ENCODE results near the gene POU2F3.

The POU2F3 gene

DNA sequence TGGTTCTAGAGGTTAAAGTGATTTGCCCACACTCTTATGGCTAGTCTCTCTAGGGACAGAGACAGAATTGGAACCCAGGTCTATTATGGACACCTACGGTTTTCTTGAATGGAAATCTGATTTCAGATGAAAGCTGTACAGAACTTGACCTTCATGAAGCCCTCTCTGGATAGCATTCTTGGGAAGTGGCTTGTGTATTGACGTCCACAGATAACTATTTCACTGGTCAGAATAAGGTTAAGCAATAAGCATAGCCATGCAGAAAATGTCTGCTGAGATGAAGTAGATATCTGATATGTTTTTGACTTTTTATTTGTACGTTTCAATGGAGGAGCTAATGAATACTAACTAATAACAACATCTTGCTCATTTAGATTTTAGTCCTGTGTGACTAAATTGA lies 86.3 kb downstream of the POU2F3 start:
- Mint-ChIP-seq H3K27ac (no peak overlapping the region), H3K4me1 (peaks cover 19% of the 10 kb centered on the region), H3K4me3 (peak overlapping the region; percentile 61 to 70), H3K27me3 (peaks cover 77% of the 10 kb centered on the region), H3K9me3 (no peaks in the 10 kb centered on the region)
- DNase-seq (no peak), ATAC-seq (no peak)

- no peak overlapping the region for H3K4me3 Mint-ChIP-seq
- H3K27ac Mint-ChIP-seq, result no peak overlapping the region
- no peak for ATAC-seq
- H3K9me3 Mint-ChIP-seq, result no peaks in the 10 kb centered on the region
- H3K4me1 Mint-ChIP-seq, result peaks cover 19% of the 10 kb centered on the region
- DNase-seq, result no peak
- peaks cover 76% of the 10 kb centered on the region for H3K27me3 Mint-ChIP-seq
Observed at GRCh38 chr11:120326845-120327281, 86.9 kb downstream of the POU2F3 start.

GRCh38 chr11:120327311-120327710 lies 87.4 kb downstream of the POU2F3 start:
- ATAC-seq, result no peak
- H3K27ac Mint-ChIP-seq, result no peak overlapping the region
- peaks cover 19% of the 10 kb centered on the region for H3K4me1 Mint-ChIP-seq
- no peak for DNase-seq
- no peaks in the 10 kb centered on the region for H3K9me3 Mint-ChIP-seq
- peaks cover 73% of the 10 kb centered on the region for H3K27me3 Mint-ChIP-seq
- no peak overlapping the region for H3K4me3 Mint-ChIP-seq

DNA sequence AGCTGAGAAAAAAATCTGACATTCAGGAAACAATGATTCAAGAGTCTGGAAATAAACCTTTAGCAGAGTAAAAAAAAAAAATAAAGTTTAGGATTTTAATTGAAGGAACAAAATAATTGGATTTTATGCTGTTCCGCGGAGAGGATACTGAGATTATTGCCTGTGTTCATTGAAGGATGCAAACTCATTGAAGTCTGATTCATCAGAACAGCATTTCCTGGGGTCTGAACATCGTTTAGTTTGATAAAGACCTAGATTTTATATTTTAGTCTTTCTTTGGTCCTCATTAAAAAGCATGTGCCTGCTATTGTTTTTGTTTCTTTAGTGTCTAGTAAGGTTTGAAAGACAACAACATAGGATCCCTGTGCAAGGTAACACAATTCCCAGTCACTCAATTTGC lies 89.6 kb downstream of the POU2F3 start:
- Mint-ChIP-seq H3K27ac (no peak overlapping the region), H3K27me3 (peaks cover 67% of the 10 kb centered on the region), H3K4me1 (peaks cover 19% of the 10 kb centered on the region), H3K4me3 (no peak overlapping the region), H3K9me3 (no peaks in the 10 kb centered on the region)
- DNase-seq (no peak), ATAC-seq (no peak)

- DNase-seq (no peak), ATAC-seq (no peak)
- no peak overlapping the region for H3K27ac Mint-ChIP-seq
- H3K9me3 Mint-ChIP-seq, result no peaks in the 10 kb centered on the region
- H3K27me3 Mint-ChIP-seq, result peaks cover 63% of the 10 kb centered on the region
- H3K4me1 Mint-ChIP-seq, result peaks cover 21% of the 10 kb centered on the region
- H3K4me3 Mint-ChIP-seq, result no peak overlapping the region
Observed at GRCh38 chr11:120330045-120330444, 90.1 kb downstream of the POU2F3 start.

GRCh38 chr11:120331301-120331996 lies 91.5 kb downstream of the POU2F3 start:
- no peak overlapping the region for H3K27ac Mint-ChIP-seq
- H3K4me1 Mint-ChIP-seq, result peaks cover 15% of the 10 kb centered on the region
- no peak for ATAC-seq
- no peaks in the 10 kb centered on the region for H3K9me3 Mint-ChIP-seq
- DNase-seq, result no peak
- H3K4me3 Mint-ChIP-seq, result no peak overlapping the region
- H3K27me3 Mint-ChIP-seq, result peaks cover 57% of the 10 kb centered on the region

DNA sequence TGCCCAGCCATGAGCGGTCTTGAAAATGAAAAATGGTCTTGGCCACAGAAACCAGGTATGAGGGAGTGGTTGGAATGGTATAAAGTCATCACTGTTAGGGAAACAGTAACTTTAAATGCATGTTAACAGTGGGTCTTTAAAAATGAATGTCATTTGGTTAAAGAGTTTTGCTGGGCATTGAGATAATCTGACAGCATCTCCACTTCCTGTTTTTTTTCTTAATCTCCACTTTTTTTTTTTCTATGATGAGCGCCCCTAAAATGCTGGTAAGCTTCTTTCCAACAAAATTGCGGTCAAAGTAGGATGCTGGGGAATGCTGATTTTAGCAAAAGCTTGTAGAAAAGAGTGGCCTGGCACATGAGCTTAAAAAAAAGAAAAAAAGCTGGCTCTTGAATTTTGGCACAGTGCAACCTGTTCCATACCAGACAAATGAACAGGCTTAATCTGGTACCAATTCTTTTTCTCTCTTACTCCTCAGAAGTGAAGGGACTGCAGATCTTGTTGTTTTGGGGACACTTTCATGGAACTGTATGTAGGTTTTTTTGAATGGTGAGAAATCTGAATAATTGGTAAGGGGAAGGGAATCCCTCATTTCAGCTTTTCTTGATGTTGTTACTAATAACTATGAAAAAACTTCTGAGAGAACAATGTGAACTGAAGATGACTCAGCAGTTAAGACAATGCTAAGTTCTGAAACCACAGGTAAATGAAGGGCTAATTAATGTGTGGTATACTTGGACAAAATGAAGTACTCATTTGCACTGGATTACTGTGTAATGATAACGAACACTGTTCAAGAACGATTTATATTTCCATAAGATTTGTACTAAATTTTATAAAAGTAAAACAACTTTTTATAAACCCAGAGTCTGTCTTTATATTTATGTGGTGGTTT lies 93.1 kb downstream of the POU2F3 start:
- Mint-ChIP-seq H3K4me3 (no peak overlapping the region), H3K9me3 (no peaks in the 10 kb centered on the region), H3K4me1 (peaks cover 18% of the 10 kb centered on the region), H3K27ac (no peak overlapping the region), H3K27me3 (peaks cover 59% of the 10 kb centered on the region)
- DNase-seq (no peak), ATAC-seq (no peak)

DNA sequence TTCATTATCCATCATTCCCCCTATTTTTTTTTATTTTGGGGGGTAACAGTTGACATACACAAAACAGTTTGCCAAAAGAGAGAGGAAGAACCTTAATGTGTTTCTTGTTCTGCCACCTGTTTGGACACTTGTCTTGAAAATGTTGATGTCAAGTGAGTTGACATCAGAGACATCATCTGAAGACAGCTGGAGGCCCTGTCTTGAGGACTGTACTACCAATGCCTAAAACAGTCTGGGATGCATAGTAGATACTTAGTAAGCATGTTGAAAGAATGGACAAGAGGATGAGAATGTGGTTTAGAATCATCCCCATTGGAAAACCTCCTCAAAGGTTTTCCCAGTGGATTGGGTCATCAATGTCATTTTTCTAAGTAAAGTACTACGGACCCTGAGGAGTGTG lies 93.9 kb downstream of the POU2F3 start:
- DNase-seq (no peak), ATAC-seq (no peak)
- H3K27me3 Mint-ChIP-seq, result peaks cover 67% of the 10 kb centered on the region
- H3K9me3 Mint-ChIP-seq, result no peaks in the 10 kb centered on the region
- no peak overlapping the region for H3K4me3 Mint-ChIP-seq
- H3K27ac Mint-ChIP-seq, result no peak overlapping the region
- peaks cover 18% of the 10 kb centered on the region for H3K4me1 Mint-ChIP-seq

- Mint-ChIP-seq H3K4me3 (no peak overlapping the region), H3K27ac (no peak overlapping the region), H3K4me1 (peaks cover 18% of the 10 kb centered on the region), H3K9me3 (no peaks in the 10 kb centered on the region), H3K27me3 (peaks cover 68% of the 10 kb centered on the region)
- DNase-seq (no peak), ATAC-seq (no peak)
Observed at GRCh38 chr11:120334332-120334731, 94.4 kb downstream of the POU2F3 start.

DNA sequence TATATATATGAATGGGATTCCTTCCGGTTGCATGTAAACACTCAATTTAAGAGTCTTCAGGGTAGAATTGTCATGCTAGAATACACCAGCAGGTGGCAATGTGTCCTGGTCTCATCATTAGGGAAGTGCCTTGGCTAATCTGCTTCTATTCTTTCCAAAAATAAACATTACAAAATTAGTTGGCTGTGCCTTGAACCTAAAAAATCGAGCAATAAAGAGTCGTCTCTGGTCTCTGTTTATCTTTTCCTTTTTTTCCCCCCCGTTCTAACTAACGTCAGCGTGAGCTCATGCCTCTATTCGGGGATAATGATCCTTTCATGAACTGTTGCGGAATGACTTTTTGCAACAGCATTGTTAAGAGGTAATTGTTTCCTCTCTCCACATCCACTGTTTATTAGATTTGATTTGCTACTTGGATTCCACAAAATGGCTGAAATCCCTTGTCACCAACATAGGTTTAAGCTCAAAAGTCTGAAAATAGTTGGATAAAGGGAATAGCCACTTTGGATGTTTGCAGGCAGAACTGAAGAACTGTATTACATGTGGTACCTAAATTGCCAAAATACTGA lies 95.0 kb downstream of the POU2F3 start:
- no peak for ATAC-seq
- peak; percentile 47 to 63 for DNase-seq
- Mint-ChIP-seq H3K27me3 (peaks cover 68% of the 10 kb centered on the region), H3K27ac (no peak overlapping the region), H3K9me3 (no peaks in the 10 kb centered on the region), H3K4me3 (peak overlapping the region; percentile 56 to 62), H3K4me1 (peaks cover 18% of the 10 kb centered on the region)

- H3K4me1 Mint-ChIP-seq, result peaks cover 18% of the 10 kb centered on the region
- no peaks in the 10 kb centered on the region for H3K9me3 Mint-ChIP-seq
- no peak overlapping the region for H3K27ac Mint-ChIP-seq
- peaks cover 68% of the 10 kb centered on the region for H3K27me3 Mint-ChIP-seq
- DNase-seq (peak in 1 of 2 donors; percentile 45), ATAC-seq (peak; percentile 56)
- peak overlapping the region; percentile 56 to 74 for H3K4me3 Mint-ChIP-seq
Observed at GRCh38 chr11:120335556-120335907, 95.6 kb downstream of the POU2F3 start.

GRCh38 chr11:120335908-120336640 lies 96.1 kb downstream of the POU2F3 start, which contains the start of gene ARHGEF12:
Gene ARHGEF12, plus strand, starts transcription at chr11:120336413. Its CDS starts 831 bp downstream, at chr11:120337244.
- no peaks in the 10 kb centered on the region for H3K9me3 Mint-ChIP-seq
- H3K4me3 Mint-ChIP-seq, result peak within 1 kb of the TSS; percentile 93 to 96
- peaks cover 18% of the 10 kb centered on the region for H3K4me1 Mint-ChIP-seq
- DNase-seq (peak; percentile 73 to 83), ATAC-seq (peak; percentile 84)
- no peak within 1 kb of the TSS for H3K27ac Mint-ChIP-seq
- H3K27me3 Mint-ChIP-seq, result peaks cover 64% of the 10 kb centered on the region

DNA sequence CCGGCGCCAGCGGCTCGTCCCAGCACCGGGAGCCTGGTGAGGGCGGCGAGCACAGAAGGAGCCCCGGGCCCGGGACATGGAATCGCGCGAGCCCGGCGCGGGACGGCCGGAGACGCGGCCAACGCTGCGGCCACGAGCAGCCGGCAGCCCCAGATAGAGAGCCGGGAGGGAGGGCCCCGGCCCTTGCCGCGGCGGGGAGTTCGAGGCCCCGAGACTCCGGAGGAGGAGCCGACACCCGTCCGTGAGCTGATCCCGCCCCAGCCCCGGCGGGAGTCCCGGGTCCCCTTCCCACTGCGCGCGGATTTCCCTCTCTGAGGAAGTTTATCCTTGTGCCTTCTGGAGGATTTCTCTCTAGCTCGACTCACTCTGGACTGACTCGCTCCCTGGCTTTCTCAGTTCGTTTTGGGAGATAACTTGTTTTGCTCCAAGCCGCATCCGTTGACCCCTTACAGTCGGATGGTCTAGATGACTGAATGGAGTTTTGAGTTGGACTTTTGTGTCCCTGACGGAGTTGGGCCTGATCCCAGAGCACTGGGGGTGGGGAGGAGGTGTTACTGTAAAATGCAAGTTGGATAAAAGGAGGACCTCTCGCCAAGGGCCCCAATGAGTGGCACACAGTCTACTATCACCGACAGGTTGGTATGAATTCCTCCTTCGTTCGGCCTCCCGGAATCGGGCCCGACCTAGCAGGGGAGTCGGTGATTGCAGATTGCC lies 96.9 kb downstream of the POU2F3 start:
- peak; percentile 62 for ATAC-seq
- DNase-seq, result peak; percentile 16 to 20
- H3K27me3 Mint-ChIP-seq, result peaks cover 60% of the 10 kb centered on the region
- H3K9me3 Mint-ChIP-seq, result no peaks in the 10 kb centered on the region
- no peak overlapping the region for H3K27ac Mint-ChIP-seq
- peaks cover 18% of the 10 kb centered on the region for H3K4me1 Mint-ChIP-seq
- peak overlapping the region; percentile 93 to 96 for H3K4me3 Mint-ChIP-seq

DNA sequence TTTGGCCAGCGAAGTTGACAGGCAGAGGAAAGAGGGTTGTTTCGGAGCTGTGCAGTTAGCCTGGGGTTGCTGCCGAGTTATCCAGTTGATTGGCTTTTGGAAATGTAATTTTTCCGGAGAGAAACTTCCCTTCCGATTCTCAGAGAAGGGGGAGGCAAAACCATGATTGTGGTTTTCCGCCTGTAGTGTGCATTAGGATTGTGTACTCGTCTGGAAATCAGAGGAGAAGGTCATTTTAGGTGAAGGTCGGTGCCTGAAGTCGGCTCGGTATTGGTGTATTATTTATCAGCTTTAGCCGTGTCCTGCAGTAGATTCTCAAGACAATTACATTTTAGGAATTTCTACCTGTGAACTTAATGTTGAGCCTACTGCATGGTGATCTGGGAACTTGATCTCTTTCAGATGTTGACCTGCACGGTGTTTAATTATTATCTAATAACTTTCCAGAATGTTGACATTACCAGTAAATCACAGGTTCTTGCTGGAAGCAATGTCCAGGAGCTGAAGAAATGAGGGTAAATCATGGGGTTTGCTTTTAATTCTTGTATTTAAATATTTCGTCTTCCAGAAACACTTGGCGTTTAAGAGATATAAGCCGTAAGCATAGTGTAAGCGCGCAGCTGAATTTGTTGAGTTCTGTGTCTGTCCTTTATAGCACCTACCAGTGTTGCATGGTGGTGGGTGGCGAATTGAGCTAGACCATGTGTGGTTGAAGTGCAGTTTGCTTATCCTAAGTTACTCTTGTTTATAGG lies 97.6 kb downstream of the POU2F3 start:
- H3K4me1 Mint-ChIP-seq, result peaks cover 18% of the 10 kb centered on the region
- H3K4me3 Mint-ChIP-seq, result peak overlapping the region; percentile 93 to 96
- H3K9me3 Mint-ChIP-seq, result no peaks in the 10 kb centered on the region
- ATAC-seq, result no peak
- no peak for DNase-seq
- peak overlapping the region in 1 of 2 donors; percentile 43 for H3K27ac Mint-ChIP-seq
- H3K27me3 Mint-ChIP-seq, result peaks cover 64% of the 10 kb centered on the region
